Measurements from ENCODE around the gene NAA40.

GRCh38 chr11:63939397-63939891, 642 bp downstream of the NAA40 start:
- TF ChIP-seq CTCF (IDR thresholded peaks at IDR 0.05; ENCODE audit: poor library complexity, severe bottlenecking) (no peak), RAD21 (conservative IDR thresholded peaks at IDR 0.05) (no peak), EZH2 (IDR thresholded peaks at IDR 0.05; ENCODE audit: borderline replicate concordance, insufficient read depth, low read length, poor library complexity, severe bottlenecking) (no peak)
- TF ChIP-seq, protein P1, sequence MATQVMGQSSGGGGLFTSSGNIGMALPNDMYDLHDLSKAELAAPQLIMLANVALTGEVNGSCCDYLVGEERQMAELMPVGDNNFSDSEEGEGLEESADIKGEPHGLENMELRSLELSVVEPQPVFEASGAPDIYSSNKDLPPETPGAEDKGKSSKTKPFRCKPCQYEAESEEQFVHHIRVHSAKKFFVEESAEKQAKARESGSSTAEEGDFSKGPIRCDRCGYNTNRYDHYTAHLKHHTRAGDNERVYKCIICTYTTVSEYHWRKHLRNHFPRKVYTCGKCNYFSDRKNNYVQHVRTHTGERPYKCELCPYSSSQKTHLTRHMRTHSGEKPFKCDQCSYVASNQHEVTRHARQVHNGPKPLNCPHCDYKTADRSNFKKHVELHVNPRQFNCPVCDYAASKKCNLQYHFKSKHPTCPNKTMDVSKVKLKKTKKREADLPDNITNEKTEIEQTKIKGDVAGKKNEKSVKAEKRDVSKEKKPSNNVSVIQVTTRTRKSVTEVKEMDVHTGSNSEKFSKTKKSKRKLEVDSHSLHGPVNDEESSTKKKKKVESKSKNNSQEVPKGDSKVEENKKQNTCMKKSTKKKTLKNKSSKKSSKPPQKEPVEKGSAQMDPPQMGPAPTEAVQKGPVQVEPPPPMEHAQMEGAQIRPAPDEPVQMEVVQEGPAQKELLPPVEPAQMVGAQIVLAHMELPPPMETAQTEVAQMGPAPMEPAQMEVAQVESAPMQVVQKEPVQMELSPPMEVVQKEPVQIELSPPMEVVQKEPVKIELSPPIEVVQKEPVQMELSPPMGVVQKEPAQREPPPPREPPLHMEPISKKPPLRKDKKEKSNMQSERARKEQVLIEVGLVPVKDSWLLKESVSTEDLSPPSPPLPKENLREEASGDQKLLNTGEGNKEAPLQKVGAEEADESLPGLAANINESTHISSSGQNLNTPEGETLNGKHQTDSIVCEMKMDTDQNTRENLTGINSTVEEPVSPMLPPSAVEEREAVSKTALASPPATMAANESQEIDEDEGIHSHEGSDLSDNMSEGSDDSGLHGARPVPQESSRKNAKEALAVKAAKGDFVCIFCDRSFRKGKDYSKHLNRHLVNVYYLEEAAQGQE (IDR thresholded peaks at IDR 0.05; ENCODE audit: borderline replicate concordance): no peak
